Measurements from ENCODE around the gene PRAMEF15. TPM values are rescaled to one million over a fixed set of nuclear protein-coding genes. Genes with fewer than 3 reads are reported as not detected.
"Not testable (repeated sequence)": the region's sequence is repeated elsewhere in the genome, so short reads cannot be mapped to it uniquely, and the experiment has no call there.

The PRAMEF15 gene
- total RNA-seq, result not detected

- DNase-seq (ENCODE audit: low spot score), result not testable (repeated sequence)
These were observed at the start of gene PRAMEF15 for GRCh38 chr1:13315281-13315680. Gene PRAMEF15 (plus strand): TSS chr1:13315581. CDS start chr1:13318408, 2,827 bp downstream.

- not testable (repeated sequence) for DNase-seq (ENCODE audit: low spot score)
These were observed 38.4 kb upstream of the PRAMEF15 start for GRCh38 chr1:13277016-13277415.

- not testable (repeated sequence) for DNase-seq (ENCODE audit: low spot score)
These were observed 35.8 kb upstream of the PRAMEF15 start for GRCh38 chr1:13279617-13280016.

GRCh38 chr1:13285037-13285436, 30.3 kb upstream of the PRAMEF15 start, which contains the start of gene PRAMEF8:
Gene PRAMEF8 (minus strand): TSS chr1:13285137. CDS start chr1:13284091, 1,046 bp downstream.
- DNase-seq (ENCODE audit: low spot score), result not testable (repeated sequence)

- DNase-seq (ENCODE audit: low spot score), result not testable (repeated sequence)
These were observed 26.4 kb upstream of the PRAMEF15 start for GRCh38 chr1:13289030-13289429.

GRCh38 chr1:13297216-13297931, 18.0 kb upstream of the PRAMEF15 start:
- DNase-seq (ENCODE audit: low spot score), result not testable (repeated sequence)

GRCh38 chr1:13298699-13299098, 16.7 kb upstream of the PRAMEF15 start:
- DNase-seq (ENCODE audit: low spot score), result not testable (repeated sequence)

- DNase-seq (ENCODE audit: low spot score), result not testable (repeated sequence)
These were observed 13.2 kb upstream of the PRAMEF15 start for GRCh38 chr1:13302197-13302596.

GRCh38 chr1:13303239-13303638, 12.1 kb upstream of the PRAMEF15 start, which contains the start of gene PRAMEF33:
Gene PRAMEF33 (plus strand): TSS chr1:13303539. CDS start chr1:13305955, 2,416 bp downstream.
- DNase-seq (ENCODE audit: low spot score), result not testable (repeated sequence)

GRCh38 chr1:13342496-13342895, 27.1 kb downstream of the PRAMEF15 start:
- DNase-seq (ENCODE audit: low spot score), result not testable (repeated sequence)

- not testable (repeated sequence) for DNase-seq (ENCODE audit: low spot score)
These were observed 31.7 kb downstream of the PRAMEF15 start, which contains the start of gene PRAMEF14 for GRCh38 chr1:13347034-13347433. Gene PRAMEF14 (minus strand): TSS chr1:13347134. CDS start chr1:13345314, 1,820 bp downstream.

GRCh38 chr1:13353476-13353875, 38.1 kb downstream of the PRAMEF15 start:
- not testable (repeated sequence) for DNase-seq (ENCODE audit: low spot score)

GRCh38 chr1:13354475-13354874, 39.1 kb downstream of the PRAMEF15 start:
- not testable (repeated sequence) for DNase-seq (ENCODE audit: low spot score)

GRCh38 chr1:13356774-13357173, 41.4 kb downstream of the PRAMEF15 start:
- not testable (repeated sequence) for DNase-seq (ENCODE audit: low spot score)

- not testable (repeated sequence) for DNase-seq (ENCODE audit: low spot score)
These were observed 47.0 kb downstream of the PRAMEF15 start for GRCh38 chr1:13362364-13362763.

GRCh38 chr1:13364928-13365327, 49.5 kb downstream of the PRAMEF15 start:
- not testable (repeated sequence) for DNase-seq (ENCODE audit: low spot score)

GRCh38 chr1:13366536-13366935, 51.2 kb downstream of the PRAMEF15 start:
- DNase-seq (ENCODE audit: low spot score), result not testable (repeated sequence)

- not testable (repeated sequence) for DNase-seq (ENCODE audit: low spot score)
These were observed 53.2 kb downstream of the PRAMEF15 start for GRCh38 chr1:13368544-13368943.

Other genes starting within 250 kb of the PRAMEF15 start
- gene PRAMEF25, start 244.8 kb upstream of the PRAMEF15 start, total RNA-seq, result not detected
- not detected for gene HNRNPCL2, start 198.7 kb upstream of the PRAMEF15 start, total RNA-seq
- gene PRAMEF26, start 159.6 kb upstream of the PRAMEF15 start, total RNA-seq, result not detected
- not detected for gene HNRNPCL4, start 149.9 kb upstream of the PRAMEF15 start, total RNA-seq
- gene PRAMEF9, start 143.7 kb upstream of the PRAMEF15 start, total RNA-seq, result not detected
- gene PRAMEF13, start 114.2 kb upstream of the PRAMEF15 start, total RNA-seq, result not detected
- gene PRAMEF18, start 89.4 kb upstream of the PRAMEF15 start, total RNA-seq, result not detected
- not detected for gene PRAMEF5, start 61.4 kb upstream of the PRAMEF15 start, total RNA-seq
- gene PRAMEF8, start 30.4 kb upstream of the PRAMEF15 start, total RNA-seq, result not detected
- gene PRAMEF33, start 12.0 kb upstream of the PRAMEF15 start, total RNA-seq, result not detected
- not detected for gene PRAMEF14, start 31.6 kb downstream of the PRAMEF15 start, total RNA-seq
- gene PRAMEF19, start 56.4 kb downstream of the PRAMEF15 start, total RNA-seq, result not detected
- gene PRAMEF17, start 74.1 kb downstream of the PRAMEF15 start, total RNA-seq, result not detected
- not detected for gene PRAMEF20, start 94.9 kb downstream of the PRAMEF15 start, total RNA-seq
- not detected for gene LRRC38, start 198.4 kb downstream of the PRAMEF15 start, total RNA-seq

Measured in ureter (tissue), 1 donor.